ENCODE measurements around the gene PSEN2. TPM values are rescaled to one million over a fixed set of nuclear protein-coding genes. Genes with fewer than 3 reads are reported as not detected.

Gene PSEN2
- total and polyA plus RNA-seq, 9 of the 15 experiments (the other 6 are each of a cell fraction or from before 2014, with no cell fraction given), result 2.3 to 21.5 (median 13.7) TPM

DNA sequence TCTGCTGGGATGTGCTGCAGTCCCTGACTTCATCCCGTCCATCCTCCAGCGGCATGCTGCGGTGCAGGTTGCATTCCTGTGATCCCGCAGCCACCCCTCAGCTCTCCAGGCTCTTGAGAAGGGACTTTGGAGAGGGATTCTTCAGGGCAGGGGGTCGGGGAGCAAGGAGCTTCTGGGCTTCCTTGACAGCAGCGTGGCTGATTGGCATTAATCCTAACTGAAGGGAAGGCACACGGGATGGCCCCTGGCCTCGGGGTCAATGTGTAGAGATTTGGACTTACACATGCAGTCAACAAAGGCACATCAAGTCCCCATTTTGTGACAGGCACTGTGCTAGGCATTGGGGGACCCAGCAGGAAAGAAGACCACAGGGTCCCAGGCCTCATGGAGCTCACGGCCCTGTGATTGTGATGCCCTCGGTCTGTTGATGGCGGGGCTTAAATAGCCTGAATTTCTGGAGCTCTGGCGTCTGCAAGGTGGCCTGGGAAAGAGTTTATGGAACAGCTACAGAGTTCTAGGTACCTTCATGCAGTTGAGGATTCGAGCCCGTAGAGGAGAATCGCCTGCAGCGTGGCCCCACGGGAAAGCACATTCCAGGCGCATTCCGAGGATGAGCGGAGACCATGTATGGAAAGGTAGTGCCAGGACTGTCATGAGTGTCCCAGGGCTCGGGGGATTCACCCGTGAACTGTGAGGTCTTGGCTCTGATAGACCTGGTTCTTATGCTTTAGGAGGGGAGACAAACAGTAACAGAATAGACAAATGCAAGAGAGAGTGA is 20.1 kb downstream of the PSEN2 start (continued):
- TF ChIP-seq, protein P1, sequence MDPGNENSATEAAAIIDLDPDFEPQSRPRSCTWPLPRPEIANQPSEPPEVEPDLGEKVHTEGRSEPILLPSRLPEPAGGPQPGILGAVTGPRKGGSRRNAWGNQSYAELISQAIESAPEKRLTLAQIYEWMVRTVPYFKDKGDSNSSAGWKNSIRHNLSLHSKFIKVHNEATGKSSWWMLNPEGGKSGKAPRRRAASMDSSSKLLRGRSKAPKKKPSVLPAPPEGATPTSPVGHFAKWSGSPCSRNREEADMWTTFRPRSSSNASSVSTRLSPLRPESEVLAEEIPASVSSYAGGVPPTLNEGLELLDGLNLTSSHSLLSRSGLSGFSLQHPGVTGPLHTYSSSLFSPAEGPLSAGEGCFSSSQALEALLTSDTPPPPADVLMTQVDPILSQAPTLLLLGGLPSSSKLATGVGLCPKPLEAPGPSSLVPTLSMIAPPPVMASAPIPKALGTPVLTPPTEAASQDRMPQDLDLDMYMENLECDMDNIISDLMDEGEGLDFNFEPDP (CRISPR knock-in tag; IDR thresholded peaks at IDR 0.05), result no peak
- TF ChIP-seq OTX1 (CRISPR knock-in tag; IDR thresholded peaks at IDR 0.05) (no peak), CAMTA2 (CRISPR knock-in tag; conservative IDR thresholded peaks at IDR 0.05) (no peak)

DNA sequence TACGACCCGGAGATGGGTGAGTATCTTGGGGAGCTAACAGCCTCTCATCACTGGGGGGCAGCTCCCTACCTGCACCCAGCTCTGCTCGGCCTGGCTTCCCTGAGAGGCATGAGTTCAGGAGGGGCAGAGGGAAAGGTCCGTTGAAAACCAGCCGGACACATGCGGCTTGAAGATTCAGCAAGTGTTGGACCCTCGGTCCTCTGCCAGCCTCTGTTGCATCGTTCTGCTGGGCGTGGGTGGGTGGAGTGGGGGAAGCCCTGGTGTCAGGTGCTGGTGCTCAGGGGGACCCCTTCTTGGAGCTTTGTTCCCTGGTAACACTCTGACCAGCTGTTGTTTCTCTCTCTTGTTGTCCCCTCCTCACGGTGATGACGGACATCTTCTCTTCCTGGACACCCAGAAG is 20.9 kb downstream of the PSEN2 start:
- TF ChIP-seq, protein P2, sequence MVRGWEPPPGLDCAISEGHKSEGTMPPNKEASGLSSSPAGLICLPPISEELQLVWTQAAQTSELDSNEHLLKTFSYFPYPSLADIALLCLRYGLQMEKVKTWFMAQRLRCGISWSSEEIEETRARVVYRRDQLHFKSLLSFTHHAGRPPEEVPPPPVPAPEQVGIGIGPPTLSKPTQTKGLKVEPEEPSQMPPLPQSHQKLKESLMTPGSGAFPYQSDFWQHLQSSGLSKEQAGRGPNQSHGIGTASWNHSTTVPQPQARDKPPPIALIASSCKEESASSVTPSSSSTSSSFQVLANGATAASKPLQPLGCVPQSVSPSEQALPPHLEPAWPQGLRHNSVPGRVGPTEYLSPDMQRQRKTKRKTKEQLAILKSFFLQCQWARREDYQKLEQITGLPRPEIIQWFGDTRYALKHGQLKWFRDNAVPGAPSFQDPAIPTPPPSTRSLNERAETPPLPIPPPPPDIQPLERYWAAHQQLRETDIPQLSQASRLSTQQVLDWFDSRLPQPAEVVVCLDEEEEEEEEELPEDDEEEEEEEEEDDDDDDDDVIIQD (CRISPR knock-in tag; IDR thresholded peaks at IDR 0.05), result no peak
- TF ChIP-seq TEAD4 (IDR thresholded peaks at IDR 0.05; ENCODE audit: low read length), result no peak
- no peak for TF ChIP-seq TEAD4 (CRISPR knock-in tag; IDR thresholded peaks at IDR 0.05; ENCODE audit: borderline replicate concordance)
- no peak for TF ChIP-seq PCBP1 (IDR thresholded peaks at IDR 0.05; ENCODE audit: low read depth, low read length, poor library complexity, severe bottlenecking)
- TF ChIP-seq ZNF224 (CRISPR knock-in tag; IDR thresholded peaks at IDR 0.05), result no peak
- ATAC-seq, result no peak
- Histone ChIP-seq H3K9ac (ENCODE audit: insufficient read depth in 1 of 2, low read depth in 2 of 2, low read length in 2 of 2) (no peak overlapping the region; a peak in 1 of 4 replicates), H3K27ac (ENCODE audit: extremely low read depth, low read depth, low read length) (no peak overlapping the region), H3K4me3 (no peak overlapping the region), H3K9me3 (replicated peaks; ENCODE audit: control insufficient read depth, insufficient read depth, low read depth, low read length) (no peaks in the 10 kb centered on the region), H3K27me3 (ENCODE audit: control insufficient read depth in 2 of 2, insufficient read depth in 2 of 2, low read length in 2 of 2) (no peaks in the 10 kb centered on the region), H4K20me1 (replicated peaks; ENCODE audit: control insufficient read depth, insufficient read depth, low read length) (no peaks in the 10 kb centered on the region), H3K79me2 (ENCODE audit: control insufficient read depth, insufficient read depth, low read length) (no peaks in the 10 kb centered on the region), H3K9me1 (ENCODE audit: control insufficient read depth, insufficient read depth, low read length) (peaks cover 7% of the 10 kb centered on the region), H3K4me2 (ENCODE audit: insufficient read depth, low read length) (no peak overlapping the region), H3K36me3 (ENCODE audit: control insufficient read depth, insufficient read depth, low read length) (peaks cover 23% of the 10 kb centered on the region; the same call in 2 of the 3 replicates), H3K4me1 (replicated peaks in 1 of 2; ENCODE audit: control insufficient read depth in 2 of 2, insufficient read depth in 2 of 2, low read length in 2 of 2) (no peaks in the 10 kb centered on the region), H2AFZ (ENCODE audit: low read depth, low read length) (no peak overlapping the region)
- FAIRE-seq, result no peak
- intact Hi-C loops (cut with micrococcal nuclease), result no loop called here
- DNase-seq (ENCODE audit: extremely low read depth in 1 of 4, low spot score in 3 of 4), result no peak
- BruUV-seq (replicated peaks), result no TSS peak
- ChIA-PET POLR2A (interaction anchor here (0.7 to 2.4 kb wide), 3 partner anchors 11 to 421 kb away, joined by 3 to 11 read pairs (median 4); no protein-coding TSS in a partner anchor), CTCF (ENCODE audit: low intra/inter-chr PET ratio) (no interaction called here)
- 81% methylated on average over 11 of the region's 11 CpGs for WGBS (ENCODE audit: insufficient coverage, low coverage, missing lambda C conversion rate)
- in situ Hi-C loops (cut with MboI), result no loop called here
